IMR-90 (cell line): ENCODE measurements around the gene KIF1A. TPM values are rescaled to one million over a fixed set of nuclear protein-coding genes. Genes with fewer than 3 reads are reported as not detected.

Experiments used
- ATAC-seq: fragments of 200-7000 bp; cut with Tn5 transposase; 2 replicates; pipeline ENCODE4 v1.9.1; 2020; ENCODE audit warnings: low read depth, mild to moderate bottlenecking, moderate library complexity
- BruUV-seq: library from RNA; stranded (reverse); fragments of 400-500 nt; replicated peaks from 2 replicates; lab custom pipeline; 2021; lab: Mats Ljungman, UMichigan
- CTCF ChIA-PET: fragments of 300-600 bp; formaldehyde crosslinking; extraction: SDS; loops from one replicate; lab custom pipeline; 2021; ENCODE audit warnings: antibody characterized with exemption; lab: Yijun Ruan, JAX
- POLR2A ChIA-PET: fragments of 300-600 bp; sonication (Branson Sonifier 250); formaldehyde crosslinking; loops from one replicate; lab custom pipeline; 2022; ENCODE audit warnings: antibody characterized with exemption; ENCODE audit not compliant: unreplicated experiment; lab: Charles Lee
- DNase-seq: peaks from one replicate; pipeline ENCODE4 v3.0.0; 2013
- H2AFZ ChIP-seq: replicated peaks from 2 replicates; pipeline ENCODE3; 2013; ENCODE audit warnings: low read length, mild to moderate bottlenecking; ENCODE audit not compliant: poor library complexity
- H2AK5ac ChIP-seq: 2 replicates; pipeline ENCODE4 v1.6.1; 2013; ENCODE audit warnings: low read depth, low read length, inconsistent platforms
- H2AK9ac ChIP-seq: replicated peaks from 2 replicates; pipeline ENCODE3; 2013; ENCODE audit warnings: mild to moderate bottlenecking, low read depth, low read length, moderate library complexity; ENCODE audit not compliant: poor library complexity
- H2BK120ac ChIP-seq: 2 replicates; pipeline ENCODE4 v1.6.1; 2013; ENCODE audit warnings: low read depth, low read length, inconsistent platforms
- H2BK15ac ChIP-seq: 3 replicates; pipeline ENCODE4 v1.6.1; 2013; ENCODE audit warnings: low read depth, low read length, inconsistent platforms
- H2BK20ac ChIP-seq: 2 replicates; pipeline ENCODE4 v1.6.1; 2013; ENCODE audit warnings: low read depth, mild to moderate bottlenecking, inconsistent platforms, low read length, moderate library complexity
- H2BK5ac ChIP-seq: 2 replicates; pipeline ENCODE4 v1.6.1; 2013; ENCODE audit warnings: mild to moderate bottlenecking, low read depth, low read length, inconsistent platforms; ENCODE audit not compliant: poor library complexity, severe bottlenecking
- H3K14ac ChIP-seq: replicated peaks from 2 replicates; pipeline ENCODE4 v1.6.1; 2013; ENCODE audit warnings: low read depth, low read length, inconsistent platforms
- H3K18ac ChIP-seq: 2 replicates; pipeline ENCODE4 v1.6.1; 2013; ENCODE audit warnings: low read depth, low read length, control low read depth
- H3K23ac ChIP-seq: 2 replicates; pipeline ENCODE4 v1.6.1; 2013; ENCODE audit warnings: low read depth, low read length, inconsistent platforms
- H3K27ac ChIP-seq: 2 replicates; pipeline ENCODE4 v1.5.1; 2013; ENCODE audit warnings: mild to moderate bottlenecking, control low read depth, low read length; ENCODE audit not compliant: insufficient read depth
- H3K27me3 ChIP-seq: 2 replicates; pipeline ENCODE4 v1.6.1; 2013; ENCODE audit warnings: low read length; ENCODE audit not compliant: control insufficient read depth, insufficient read depth
- H3K36me3 ChIP-seq: 2 replicates; pipeline ENCODE4 v1.6.1; 2013; ENCODE audit warnings: low read length, mixed read lengths; ENCODE audit not compliant: control insufficient read depth, insufficient read depth
- H3K4ac ChIP-seq: 2 replicates; pipeline ENCODE4 v1.6.1; 2013; ENCODE audit warnings: low read depth, low read length, inconsistent platforms
- H3K4me1 ChIP-seq: 2 replicates; pipeline ENCODE4 v1.6.1; 2013; ENCODE audit warnings: low read length, mixed read lengths; ENCODE audit not compliant: control insufficient read depth, insufficient read depth
- H3K4me2 ChIP-seq: 2 replicates; pipeline ENCODE4 v1.6.1; 2013; ENCODE audit warnings: low read depth, mild to moderate bottlenecking, control low read depth, low read length, moderate library complexity
- H3K4me3 ChIP-seq: 2 replicates; pipeline ENCODE4 v1.5.1; 2013; ENCODE audit warnings: low read depth, mild to moderate bottlenecking, control low read depth, low read length, moderate library complexity; ENCODE audit not compliant: insufficient read depth
- H3K56ac ChIP-seq: 2 replicates; pipeline ENCODE4 v1.6.1; 2013; ENCODE audit warnings: low read length, inconsistent platforms; ENCODE audit not compliant: insufficient read depth; ENCODE audit errors: extremely low read depth
- H3K79me1 ChIP-seq, 2 experiments: 2 replicates each; pipeline ENCODE4 v1.6.1; 2013; ENCODE audit warnings: low read length in 2 of 2, inconsistent platforms in 1 of 2, low read depth in 1 of 2
- H3K9ac ChIP-seq: 2 replicates; pipeline ENCODE4 v1.6.1; 2013; ENCODE audit warnings: low read depth, low read length, control low read depth
- H3K9me1 ChIP-seq: 2 replicates; pipeline ENCODE4 v1.6.1; 2013; ENCODE audit warnings: low read length, inconsistent platforms; ENCODE audit not compliant: insufficient read depth
- H3K9me3 ChIP-seq: 2 replicates; pipeline ENCODE4 v1.6.1; 2013; ENCODE audit warnings: low read length; ENCODE audit not compliant: control insufficient read depth, insufficient read depth
- H4K20me1 ChIP-seq: 2 replicates; pipeline ENCODE4 v1.6.1; 2013; ENCODE audit warnings: low read length, inconsistent platforms; ENCODE audit not compliant: insufficient read depth
- H4K5ac ChIP-seq: 2 replicates; pipeline ENCODE4 v1.6.1; 2013; ENCODE audit warnings: mild to moderate bottlenecking, low read depth, low read length, control low read depth
- H4K8ac ChIP-seq, 2 experiments: 2 replicates each; pipeline ENCODE4 v1.6.1; 2013; ENCODE audit warnings: low read depth in 2 of 2, low read length in 2 of 2, control low read depth in 1 of 2, inconsistent platforms in 1 of 2
- H4K91ac ChIP-seq: 2 replicates; pipeline ENCODE4 v1.6.1; 2013; ENCODE audit warnings: low read depth, low read length, inconsistent platforms; ENCODE audit not compliant: insufficient read depth
- BHLHE40 ChIP-seq: fragments of 150-350 bp; IDR thresholded peaks from 2 replicates; pipeline ENCODE4 v1.6.1; 2016; ENCODE audit warnings: mild to moderate bottlenecking, low read depth, low read length
- MAFK ChIP-seq: IDR thresholded peaks from 2 replicates; pipeline ENCODE4 v1.6.1; 2012; ENCODE audit warnings: low read depth, low read length, improper control_type of control experiment
- MAZ ChIP-seq: IDR thresholded peaks from 2 replicates; pipeline ENCODE4 v1.6.1; 2012; ENCODE audit warnings: low read depth, mild to moderate bottlenecking, low read length, improper control_type of control experiment, moderate library complexity, borderline replicate concordance
- MXI1 ChIP-seq: IDR thresholded peaks from 2 replicates; pipeline ENCODE4 v1.6.1; 2012; ENCODE audit warnings: low read depth, mild to moderate bottlenecking, low read length, moderate library complexity, borderline replicate concordance
- NFE2L2 ChIP-seq: fragments of 150-350 bp; IDR thresholded peaks from 2 replicates; pipeline ENCODE4 v1.6.1; 2016; ENCODE audit warnings: low read depth, mild to moderate bottlenecking, low read length
- POLR2A ChIP-seq: IDR thresholded peaks from 2 replicates; pipeline ENCODE4 v1.6.1; 2012; ENCODE audit warnings: mild to moderate bottlenecking, low read depth, low read length
- RAD21 ChIP-seq: IDR thresholded peaks from 2 replicates; pipeline ENCODE4 v1.6.1; 2012; ENCODE audit warnings: low read length, improper control_type of control experiment
- RFX5 ChIP-seq: IDR thresholded peaks from 2 replicates; pipeline ENCODE4 v1.8.0; 2012; ENCODE audit warnings: low read depth, mild to moderate bottlenecking, low read length, moderate library complexity
- SMC3 ChIP-seq: fragments of 150-350 bp; IDR thresholded peaks from 2 replicates; pipeline ENCODE4 v1.6.1; 2016; ENCODE audit warnings: low read depth, mild to moderate bottlenecking, antibody characterized with exemption, low read length, moderate library complexity
- whole genome bisulfite sequencing, 2 experiments: methylation state at CpG; one replicate each; pipeline versions ENCODE4 v1.1.5 to v1.1.7; 2013; ENCODE audit warnings: missing lambda C conversion rate in 2 of 2; ENCODE audit not compliant: insufficient read length in 1 of 2; ENCODE audit errors: extremely low coverage in 2 of 2; 5-methylcytosine and 5-hydroxymethylcytosine counted together
- dilution Hi-C: fragments of 300-500 bp; cut with HindIII; formaldehyde crosslinking; loops from one replicate; pipeline ENCODE4 v1.14.3; 2018; ENCODE audit warnings: low sequenced_read_pairs; ENCODE audit not compliant: unreplicated experiment
- in situ Hi-C: fragments of 300-500 bp; cut with MboI; formaldehyde crosslinking; loops from 3 replicates; pipeline ENCODE4 v1.14.3; 2019; ENCODE audit warnings: low sequenced_read_pairs, inconsistent platforms, mixed read lengths
- intact Hi-C: fragments of 100-400 bp; cut with micrococcal nuclease; formaldehyde crosslinking; loops from 2 replicates; pipeline ENCODE4 v1.10.0; 2022
- polyA plus RNA-seq, 3 experiments: library from polyadenylated mRNA; depleted of rRNA; stranded (reverse); fragments of >200 nt; gene quantifications; 2 replicates each; pipeline ENCODE4 v1.2.3, GENCODE V29; 2012; ENCODE audit warnings: low replicate concordance in 1 of 3
- total RNA-seq: library from RNA; depleted of rRNA; stranded (reverse); fragments of >200 nt; gene quantifications from 2 replicates; pipeline ENCODE4 v1.2.3, GENCODE V29; 2012
- TF ChIP-seq, protein P1 (sequence below): fragments of 150-350 bp; IDR thresholded peaks from 2 replicates; pipeline ENCODE4 v1.6.1; 2017; ENCODE audit warnings: mild to moderate bottlenecking, antibody characterized with exemption, low read length, low read depth
- TF ChIP-seq, protein P2 (sequence below): fragments of 150-350 bp; IDR thresholded peaks from 2 replicates; pipeline ENCODE4 v1.6.1; 2016; ENCODE audit warnings: low read depth, mild to moderate bottlenecking, low read length, moderate library complexity, borderline replicate concordance

KIF1A gene
- total and polyA plus RNA-seq, 2 of the 4 experiments (the other 2 are of a cell fraction): under 0.01 TPM; not detected in 1

DNA sequence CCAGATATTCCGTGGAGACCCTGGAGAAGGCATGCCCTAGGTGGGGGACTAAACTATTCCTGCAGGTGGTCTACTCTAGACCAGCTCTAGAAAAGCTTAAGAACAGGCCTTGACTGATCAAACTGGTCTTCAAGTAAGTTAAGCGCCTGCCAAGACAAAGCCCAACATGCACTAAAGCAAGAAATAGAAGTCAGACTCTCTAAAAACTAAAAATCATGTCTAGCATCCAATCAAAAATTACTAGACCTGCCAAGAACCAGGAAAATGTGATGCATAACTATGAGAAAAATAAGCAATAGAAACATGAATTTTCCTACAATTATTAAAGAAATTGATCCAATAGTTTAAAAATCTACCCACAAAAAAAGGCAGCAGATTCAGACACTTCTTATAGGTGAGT, 13.6 kb downstream of the KIF1A start:
- Histone ChIP-seq H2BK5ac (no peak overlapping the region), H3K14ac (no peak overlapping the region), H4K20me1 (no peaks in the 10 kb centered on the region), H3K27me3 (peaks cover 20% of the 10 kb centered on the region), H2AFZ (no peak overlapping the region), H3K56ac (no peak overlapping the region), H3K4ac (no peak overlapping the region), H3K9ac (no peak overlapping the region), H3K4me1 (no peaks in the 10 kb centered on the region), H3K23ac (no peak overlapping the region), H3K36me3 (no peaks in the 10 kb centered on the region), H2AK9ac (no peak overlapping the region), H4K91ac (no peak overlapping the region), H4K8ac (no peak overlapping the region), H3K27ac (no peak overlapping the region), H2BK20ac (no peak overlapping the region), H2BK15ac (no peak overlapping the region), H3K9me1 (no peaks in the 10 kb centered on the region), H3K18ac (no peak overlapping the region), H3K9me3 (peaks cover 4% of the 10 kb centered on the region; the same call in 1 of the 2 replicates), H3K4me3 (no peak overlapping the region), H3K79me1 (no peaks in the 10 kb centered on the region), H3K4me2 (no peak overlapping the region), H2BK120ac (no peak overlapping the region), H4K5ac (no peak overlapping the region), H2AK5ac (no peak overlapping the region)
- POLR2A ChIA-PET: no interaction called here
- DNase-seq (no peak), ATAC-seq (no peak)
- dilution Hi-C loops: no loop called here
- BruUV-seq: no TSS peak
- intact Hi-C loops: loop anchor here (10.0 kb wide), 1 partner anchor 142 kb away; no protein-coding TSS in a partner anchor
- 0% methylated on average over 1 of the region's 2 CpGs; no CpG with 5 or more reads in 1 of the 2 experiments for WGBS, 2 experiments
- CTCF ChIA-PET: interaction anchor here (2.4 kb wide), 1 partner anchor 34 kb away, joined by 8 read pairs; no protein-coding TSS in a partner anchor
- in situ Hi-C loops: no loop called here
- TF ChIP-seq NFE2L2: no peak
- TF ChIP-seq MXI1: no peak
- no peak for TF ChIP-seq MAFK
- TF ChIP-seq POLR2A: no peak
- TF ChIP-seq, protein P1, sequence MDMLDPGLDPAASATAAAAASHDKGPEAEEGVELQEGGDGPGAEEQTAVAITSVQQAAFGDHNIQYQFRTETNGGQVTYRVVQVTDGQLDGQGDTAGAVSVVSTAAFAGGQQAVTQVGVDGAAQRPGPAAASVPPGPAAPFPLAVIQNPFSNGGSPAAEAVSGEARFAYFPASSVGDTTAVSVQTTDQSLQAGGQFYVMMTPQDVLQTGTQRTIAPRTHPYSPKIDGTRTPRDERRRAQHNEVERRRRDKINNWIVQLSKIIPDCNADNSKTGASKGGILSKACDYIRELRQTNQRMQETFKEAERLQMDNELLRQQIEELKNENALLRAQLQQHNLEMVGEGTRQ: no peak
- no peak for TF ChIP-seq SMC3
- TF ChIP-seq, protein P2, sequence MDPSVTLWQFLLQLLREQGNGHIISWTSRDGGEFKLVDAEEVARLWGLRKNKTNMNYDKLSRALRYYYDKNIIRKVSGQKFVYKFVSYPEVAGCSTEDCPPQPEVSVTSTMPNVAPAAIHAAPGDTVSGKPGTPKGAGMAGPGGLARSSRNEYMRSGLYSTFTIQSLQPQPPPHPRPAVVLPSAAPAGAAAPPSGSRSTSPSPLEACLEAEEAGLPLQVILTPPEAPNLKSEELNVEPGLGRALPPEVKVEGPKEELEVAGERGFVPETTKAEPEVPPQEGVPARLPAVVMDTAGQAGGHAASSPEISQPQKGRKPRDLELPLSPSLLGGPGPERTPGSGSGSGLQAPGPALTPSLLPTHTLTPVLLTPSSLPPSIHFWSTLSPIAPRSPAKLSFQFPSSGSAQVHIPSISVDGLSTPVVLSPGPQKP: no peak
- no peak for TF ChIP-seq BHLHE40
- TF ChIP-seq RFX5: no peak
- TF ChIP-seq RAD21: no peak
- no peak for TF ChIP-seq MAZ
